ENCODE measurements around the gene BOD1.
"Not testable (repeated sequence)": the region's sequence is repeated elsewhere in the genome, so short reads cannot be mapped to it uniquely, and the experiment has no call there.

BOD1 gene

GRCh38 chr5:173615884-173616576 is 420 bp downstream of the BOD1 start:
- DNase-seq (ENCODE audit: low read depth): peak; percentile 38

GRCh38 chr5:173614591-173614990 is 1.9 kb downstream of the BOD1 start:
- no peak for DNase-seq (ENCODE audit: low read depth)

GRCh38 chr5:173613433-173614159 is 2.9 kb downstream of the BOD1 start:
- DNase-seq (ENCODE audit: low read depth): no peak

- DNase-seq (ENCODE audit: low read depth): no peak
Observed at GRCh38 chr5:173612948-173613347, 3.5 kb downstream of the BOD1 start.

- DNase-seq (ENCODE audit: low read depth): no peak
Observed at GRCh38 chr5:173611706-173612105, 4.7 kb downstream of the BOD1 start.

- DNase-seq (ENCODE audit: low read depth): no peak
Observed at GRCh38 chr5:173604141-173604540, 12.3 kb downstream of the BOD1 start.

GRCh38 chr5:173602423-173602822 is 14.0 kb downstream of the BOD1 start:
- no peak for DNase-seq (ENCODE audit: low read depth)

- no peak for DNase-seq (ENCODE audit: low read depth)
Observed at GRCh38 chr5:173598686-173599085, 17.8 kb downstream of the BOD1 start.

- no peak for DNase-seq (ENCODE audit: low read depth)
Observed at GRCh38 chr5:173597304-173597703, 19.1 kb downstream of the BOD1 start.

- DNase-seq (ENCODE audit: low read depth): no peak
Observed at GRCh38 chr5:173595841-173596240, 20.6 kb downstream of the BOD1 start.

GRCh38 chr5:173594061-173594460 is 22.4 kb downstream of the BOD1 start:
- no peak for DNase-seq (ENCODE audit: low read depth)

- no peak for DNase-seq (ENCODE audit: low read depth)
Observed at GRCh38 chr5:173592050-173592669, 24.3 kb downstream of the BOD1 start.

- DNase-seq (ENCODE audit: low read depth): no peak
Observed at GRCh38 chr5:173591056-173591514, 25.4 kb downstream of the BOD1 start.

GRCh38 chr5:173590436-173591055 is 25.9 kb downstream of the BOD1 start:
- no peak for DNase-seq (ENCODE audit: low read depth)

GRCh38 chr5:173586133-173586532 is 30.3 kb downstream of the BOD1 start:
- DNase-seq (ENCODE audit: low read depth): not testable (repeated sequence)

GRCh38 chr5:173583346-173583745 is 33.1 kb downstream of the BOD1 start:
- DNase-seq (ENCODE audit: low read depth): no peak

- DNase-seq (ENCODE audit: low read depth): no peak
Observed at GRCh38 chr5:173582216-173583111, 34.0 kb downstream of the BOD1 start.

GRCh38 chr5:173581408-173582215 is 34.8 kb downstream of the BOD1 start:
- DNase-seq (ENCODE audit: low read depth): no peak

GRCh38 chr5:173578947-173579615 is 37.4 kb downstream of the BOD1 start:
- DNase-seq (ENCODE audit: low read depth): no peak

- no peak for DNase-seq (ENCODE audit: low read depth)
Observed at GRCh38 chr5:173577817-173578216, 38.6 kb downstream of the BOD1 start.

All from HS-27A (cell line).